Liver (tissue), 9 donors: ENCODE results near the gene CACNA1B. TPM values are rescaled to one million over a fixed set of nuclear protein-coding genes. Genes with fewer than 3 reads are reported as not detected.

Experiments used
- DNase-seq: peaks from one replicate; pipeline ENCODE4 v3.0.0-alpha.2; 2017; ENCODE audit warnings: low spot score
- H3K27ac ChIP-seq, 2 donors: one replicate each; pipeline ENCODE4 v1.7.0; 2013; ENCODE audit warnings: inconsistent platforms in 2 of 2, low read length in 2 of 2, control low read depth in 1 of 2, low read depth in 1 of 2, mild to moderate bottlenecking in 1 of 2
- H3K27me3 ChIP-seq, 4 donors: one replicate each; pipeline versions ENCODE4 v1.6.1 to v1.7.0; 2013; ENCODE audit warnings: low read length in 3 of 4, inconsistent platforms in 1 of 4, mild to moderate bottlenecking in 1 of 4, moderate library complexity in 1 of 4; ENCODE audit not compliant: control insufficient read depth in 4 of 4, insufficient read depth in 4 of 4
- H3K36me3 ChIP-seq, 4 donors: one replicate each; pipeline versions ENCODE4 v1.6.1 to v1.7.0; 2013; ENCODE audit warnings: low read length in 3 of 4, mild to moderate bottlenecking in 3 of 4, low read depth in 1 of 4, moderate library complexity in 1 of 4; ENCODE audit not compliant: control insufficient read depth in 4 of 4, insufficient read depth in 3 of 4
- H3K4me1 ChIP-seq, 4 donors: one replicate each; pipeline versions ENCODE4 v1.6.1 to v1.7.0; 2013; ENCODE audit warnings: low read length in 3 of 4, mild to moderate bottlenecking in 3 of 4, moderate library complexity in 1 of 4; ENCODE audit not compliant: control insufficient read depth in 4 of 4, insufficient read depth in 4 of 4
- H3K4me3 ChIP-seq, 3 donors: one replicate each; pipeline versions ENCODE4 v1.6.1 to v1.7.0; 2013; ENCODE audit warnings: low read length in 3 of 3, control low read depth in 1 of 3, low read depth in 1 of 3, mild to moderate bottlenecking in 1 of 3
- H3K9ac ChIP-seq, 2 donors: one replicate each; pipeline ENCODE4 v1.7.0; 2013; ENCODE audit warnings: low read length in 2 of 2, mild to moderate bottlenecking in 2 of 2, moderate library complexity in 2 of 2, control low read depth in 1 of 2, low read depth in 1 of 2
- H3K9me3 ChIP-seq, 4 donors: one replicate each; pipeline versions ENCODE4 v1.6.1 to v1.7.0; 2013; ENCODE audit warnings: low read length in 3 of 4; ENCODE audit not compliant: control insufficient read depth in 4 of 4
- ATF3 ChIP-seq: IDR thresholded peaks from 2 replicates; pipeline ENCODE4 v1.6.1; 2016; ENCODE audit warnings: antibody characterized with exemption
- EGR1 ChIP-seq, 2 donors: IDR thresholded peaks; 2 replicates each; pipeline ENCODE4 v1.6.1; 2016 to 2018; ENCODE audit warnings: antibody characterized with exemption in 2 of 2, low read depth in 2 of 2
- FOXA1 ChIP-seq: IDR thresholded peaks from 2 replicates; pipeline ENCODE4 v1.6.1; 2016; ENCODE audit warnings: antibody characterized with exemption
- FOXA2 ChIP-seq: IDR thresholded peaks from 2 replicates; pipeline ENCODE4 v1.6.1; 2016; ENCODE audit warnings: antibody characterized with exemption
- GABPA ChIP-seq, 2 donors: IDR thresholded peaks in 1 of 2; conservative IDR thresholded peaks in 1 of 2; 2 replicates each; pipeline ENCODE4 v1.6.1; 2016; ENCODE audit warnings: antibody characterized with exemption in 2 of 2, mild to moderate bottlenecking in 1 of 2, moderate library complexity in 1 of 2
- HNF4A ChIP-seq, 2 donors: conservative IDR thresholded peaks; 2 replicates each; pipeline ENCODE4 v1.6.1; 2016; ENCODE audit warnings: antibody characterized with exemption in 2 of 2, mild to moderate bottlenecking in 2 of 2
- HNF4G ChIP-seq: IDR thresholded peaks from 2 replicates; pipeline ENCODE4 v1.6.1; 2016; ENCODE audit warnings: antibody characterized with exemption
- JUND ChIP-seq, 2 donors: IDR thresholded peaks; 2 replicates each; pipeline ENCODE4 v1.6.1; 2016; ENCODE audit warnings: antibody characterized with exemption in 2 of 2
- MAX ChIP-seq: IDR thresholded peaks from 2 replicates; pipeline ENCODE4 v1.6.1; 2016; ENCODE audit warnings: antibody characterized with exemption
- NR2F2 ChIP-seq: IDR thresholded peaks from 2 replicates; pipeline ENCODE4 v1.6.1; 2016; ENCODE audit warnings: antibody characterized with exemption
- RAD21 ChIP-seq, 2 donors: IDR thresholded peaks; 2 replicates each; pipeline ENCODE4 v1.6.1; 2016; ENCODE audit warnings: antibody characterized with exemption in 2 of 2, mild to moderate bottlenecking in 2 of 2
- REST ChIP-seq: IDR thresholded peaks from 2 replicates; pipeline ENCODE4 v1.6.1; 2016; ENCODE audit warnings: antibody characterized with exemption, mild to moderate bottlenecking
- RXRA ChIP-seq, 2 donors: IDR thresholded peaks; 2 replicates each; pipeline ENCODE4 v1.6.1; 2017 to 2018; ENCODE audit warnings: antibody characterized with exemption in 2 of 2, mild to moderate bottlenecking in 1 of 2
- SP1 ChIP-seq: IDR thresholded peaks from 2 replicates; pipeline ENCODE4 v1.6.1; 2018; ENCODE audit warnings: antibody characterized with exemption, mild to moderate bottlenecking
- TAF1 ChIP-seq: conservative IDR thresholded peaks from 2 replicates; pipeline ENCODE4 v1.6.1; 2016; ENCODE audit warnings: antibody characterized with exemption, mild to moderate bottlenecking
- YY1 ChIP-seq: IDR thresholded peaks from 2 replicates; pipeline ENCODE4 v1.6.1; 2016; ENCODE audit warnings: antibody characterized with exemption, mild to moderate bottlenecking
- WGBS: extraction: QIAGEN DNeasy Blood & Tissue Kit; methylation state at CpG from one replicate; pipeline ENCODE4 v1.1.7; 2013; 5-methylcytosine and 5-hydroxymethylcytosine counted together
- polyA plus RNA-seq, 2 donors: library from polyadenylated mRNA; stranded (reverse) in 1 of 2; unstranded in 1 of 2; fragments of 200-250 nt in 1 of 2; fragments of >200 nt in 1 of 2; fragmentation: Nextera tagmentation in 1 of 2; extraction: Ambion mirVana in 1 of 2; gene quantifications; one replicate each; pipeline versions ENCODE4 v1.2.1 to v1.2.3, GENCODE V29; 2013 to 2015
- total RNA-seq, 2 donors: library from RNA; depleted of rRNA; stranded (reverse); fragments of >200 nt; gene quantifications; one replicate each; pipeline ENCODE4 v1.2.3, GENCODE V29; 2014
- TF ChIP-seq, protein P1 (sequence below): IDR thresholded peaks from 2 replicates; pipeline ENCODE4 v1.6.1; 2016; ENCODE audit warnings: antibody characterized with exemption
- donor health status: healthy.
- donor health status: healthy.
- donor health status: healthy.
- donor health status: healthy.
- donor health status: healthy.

Gene CACNA1B
- total and polyA plus RNA-seq, 4 donors, result under 0.01 to 0.05 TPM; not detected in 2

DNA sequence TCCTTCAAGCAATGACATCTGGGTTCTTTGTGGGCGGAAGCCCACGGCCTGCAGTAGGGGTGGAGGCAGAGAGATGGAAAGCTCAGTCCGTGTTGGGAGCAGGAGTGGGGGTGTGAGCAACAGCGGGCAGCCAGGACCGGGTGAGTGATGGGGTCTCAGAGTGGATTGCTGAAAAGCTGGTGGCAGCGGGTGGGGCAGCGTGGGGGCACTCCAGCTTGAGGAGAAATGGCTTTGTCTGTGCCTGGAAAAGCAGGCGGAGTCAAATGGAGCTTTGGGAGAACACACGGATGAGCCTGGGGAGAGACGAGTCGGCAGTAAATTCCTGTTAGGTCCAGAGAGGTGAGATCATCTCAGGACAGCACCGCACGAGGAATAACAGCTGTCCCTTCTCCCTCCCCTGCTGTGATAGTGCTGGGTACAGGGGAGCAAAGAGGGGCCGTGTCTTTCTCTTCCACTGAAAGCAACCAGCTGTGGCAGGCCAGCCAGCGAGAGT is 42.1 kb downstream of the CACNA1B start:
- 76% methylated on average over 15 of the region's 15 CpGs for WGBS
- Histone ChIP-seq H3K4me1 (no peaks in the 10 kb centered on the region), H3K9ac (no peak overlapping the region), H3K27ac (no peak overlapping the region), H3K27me3 (peaks cover 0 to under 1% (median 0%) of the 10 kb centered on the region in 4 donors), H3K36me3 (no peaks in the 10 kb centered on the region), H3K4me3 (no peak overlapping the region), H3K9me3 (peaks cover 0 to 2% (median 0%) of the 10 kb centered on the region in 4 donors)
- TF ChIP-seq YY1 (no peak), ATF3 (no peak), HNF4G (no peak), NR2F2 (no peak), TAF1 (no peak), REST (no peak), GABPA (IDR thresholded peaks at IDR 0.05 in 1 of 2, conservative IDR thresholded peaks at IDR 0.05 in 1 of 2) (no peak), RXRA (IDR thresholded peaks at IDR 0.05) (no peak), HNF4A (conservative IDR thresholded peaks at IDR 0.05) (no peak)
- TF ChIP-seq, protein P1, sequence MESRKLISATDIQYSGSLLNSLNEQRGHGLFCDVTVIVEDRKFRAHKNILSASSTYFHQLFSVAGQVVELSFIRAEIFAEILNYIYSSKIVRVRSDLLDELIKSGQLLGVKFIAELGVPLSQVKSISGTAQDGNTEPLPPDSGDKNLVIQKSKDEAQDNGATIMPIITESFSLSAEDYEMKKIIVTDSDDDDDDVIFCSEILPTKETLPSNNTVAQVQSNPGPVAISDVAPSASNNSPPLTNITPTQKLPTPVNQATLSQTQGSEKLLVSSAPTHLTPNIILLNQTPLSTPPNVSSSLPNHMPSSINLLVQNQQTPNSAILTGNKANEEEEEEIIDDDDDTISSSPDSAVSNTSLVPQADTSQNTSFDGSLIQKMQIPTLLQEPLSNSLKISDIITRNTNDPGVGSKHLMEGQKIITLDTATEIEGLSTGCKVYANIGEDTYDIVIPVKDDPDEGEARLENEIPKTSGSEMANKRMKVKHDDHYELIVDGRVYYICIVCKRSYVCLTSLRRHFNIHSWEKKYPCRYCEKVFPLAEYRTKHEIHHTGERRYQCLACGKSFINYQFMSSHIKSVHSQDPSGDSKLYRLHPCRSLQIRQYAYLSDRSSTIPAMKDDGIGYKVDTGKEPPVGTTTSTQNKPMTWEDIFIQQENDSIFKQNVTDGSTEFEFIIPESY, result no peak
- no peak for DNase-seq

DNA sequence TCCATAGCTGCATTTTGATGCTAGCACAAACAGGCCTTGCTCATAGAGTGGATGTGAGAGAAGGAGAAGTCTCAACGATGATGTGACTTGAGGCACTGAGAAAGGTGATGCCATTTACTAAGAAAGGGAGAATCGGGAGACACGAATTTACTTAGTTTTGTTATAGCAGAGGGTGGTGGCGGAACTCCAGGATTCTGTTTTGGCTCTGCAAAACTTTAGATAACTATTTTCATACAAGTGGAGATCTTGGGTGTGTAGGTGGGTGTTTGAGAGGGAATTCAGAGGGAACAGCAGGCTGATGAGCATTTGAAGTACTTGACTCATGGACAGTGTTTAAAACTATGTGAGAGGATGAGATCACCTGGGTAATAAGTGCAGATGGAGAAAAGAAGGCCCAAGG is 43.2 kb downstream of the CACNA1B start:
- no peak overlapping the region for H3K4me3 ChIP-seq
- H3K9me3 ChIP-seq, result peaks cover 0 to 2% (median 0%) of the 10 kb centered on the region in 4 donors
- WGBS, result 73% methylated on average over 4 of the region's 4 CpGs
- peaks cover 0 to 6% (median 0%) of the 10 kb centered on the region in 4 donors for H3K27me3 ChIP-seq
- H3K27ac ChIP-seq, result no peak overlapping the region
- H3K36me3 ChIP-seq, result no peaks in the 10 kb centered on the region
- no peak for DNase-seq
- H3K4me1 ChIP-seq, result no peaks in the 10 kb centered on the region
- H3K9ac ChIP-seq, result no peak overlapping the region
- TF ChIP-seq FOXA1, result no peak
- TF ChIP-seq SP1, result no peak
- TF ChIP-seq REST, result no peak
- TF ChIP-seq ATF3, result no peak
- TF ChIP-seq FOXA2, result no peak
- no peak for TF ChIP-seq EGR1 (IDR thresholded peaks at IDR 0.05; ENCODE audit: low read depth in 2 of 2)
- no peak for TF ChIP-seq TAF1
- TF ChIP-seq MAX, result no peak
- TF ChIP-seq NR2F2, result no peak
- TF ChIP-seq, protein P1, result no peak
- TF ChIP-seq RXRA (IDR thresholded peaks at IDR 0.05), result no peak
- TF ChIP-seq RAD21 (IDR thresholded peaks at IDR 0.05), result no peak
- no peak for TF ChIP-seq HNF4A (conservative IDR thresholded peaks at IDR 0.05)
- TF ChIP-seq GABPA (IDR thresholded peaks at IDR 0.05 in 1 of 2, conservative IDR thresholded peaks at IDR 0.05 in 1 of 2), result no peak
- TF ChIP-seq JUND (IDR thresholded peaks at IDR 0.05), result no peak
- TF ChIP-seq HNF4G, result no peak
- no peak for TF ChIP-seq YY1
